ENCODE results near the gene UBTD1.
"Not testable (repeated sequence)": the region's sequence is repeated elsewhere in the genome, so short reads cannot be mapped to it uniquely, and the experiment has no call there.

UBTD1 gene

GRCh38 chr10:97563337-97563736, 64.6 kb downstream of the UBTD1 start:
- Mint-ChIP-seq H3K9me3 (no peaks in the 10 kb centered on the region), H3K27me3 (ENCODE audit: low read depth) (no peaks in the 10 kb centered on the region), H3K36me3 (ENCODE audit: low read depth) (no peaks in the 10 kb centered on the region), H3K27ac (no peak overlapping the region), H3K4me1 (ENCODE audit: low read depth) (peaks cover 1% of the 10 kb centered on the region), H3K4me3 (no peak overlapping the region)
- no peak for DNase-seq (ENCODE audit: low spot score)

GRCh38 chr10:97564776-97565175, 66.1 kb downstream of the UBTD1 start:
- H3K27me3 Mint-ChIP-seq (ENCODE audit: low read depth): no peaks in the 10 kb centered on the region
- no peak overlapping the region for H3K27ac Mint-ChIP-seq
- H3K4me3 Mint-ChIP-seq: no peak overlapping the region
- no peak for DNase-seq (ENCODE audit: low spot score)
- peaks cover 1% of the 10 kb centered on the region for H3K4me1 Mint-ChIP-seq (ENCODE audit: low read depth)
- no peaks in the 10 kb centered on the region for H3K9me3 Mint-ChIP-seq
- no peaks in the 10 kb centered on the region for H3K36me3 Mint-ChIP-seq (ENCODE audit: low read depth)

- DNase-seq (ENCODE audit: low spot score): no peak
- no peaks in the 10 kb centered on the region for H3K4me1 Mint-ChIP-seq (ENCODE audit: low read depth)
- no peaks in the 10 kb centered on the region for H3K9me3 Mint-ChIP-seq
- no peak overlapping the region for H3K4me3 Mint-ChIP-seq
- H3K27me3 Mint-ChIP-seq (ENCODE audit: low read depth): no peaks in the 10 kb centered on the region
- H3K27ac Mint-ChIP-seq: no peak overlapping the region
- H3K36me3 Mint-ChIP-seq (ENCODE audit: low read depth): no peaks in the 10 kb centered on the region
Measured at GRCh38 chr10:97566336-97566996, 67.7 kb downstream of the UBTD1 start.

GRCh38 chr10:97567891-97568290, 69.2 kb downstream of the UBTD1 start:
- Mint-ChIP-seq H3K4me1 (ENCODE audit: low read depth) (no peaks in the 10 kb centered on the region), H3K4me3 (no peak overlapping the region), H3K36me3 (ENCODE audit: low read depth) (no peaks in the 10 kb centered on the region), H3K27me3 (ENCODE audit: low read depth) (no peaks in the 10 kb centered on the region), H3K9me3 (no peaks in the 10 kb centered on the region), H3K27ac (no peak overlapping the region)
- no peak for DNase-seq (ENCODE audit: low spot score)

- Mint-ChIP-seq H3K9me3 (no peaks in the 10 kb centered on the region), H3K4me3 (no peak overlapping the region), H3K27me3 (ENCODE audit: low read depth) (no peaks in the 10 kb centered on the region), H3K4me1 (ENCODE audit: low read depth) (no peaks in the 10 kb centered on the region), H3K27ac (no peak overlapping the region), H3K36me3 (ENCODE audit: low read depth) (no peaks in the 10 kb centered on the region)
- no peak for DNase-seq (ENCODE audit: low spot score)
Measured at GRCh38 chr10:97570146-97570788, 71.5 kb downstream of the UBTD1 start.

- Mint-ChIP-seq H3K36me3 (ENCODE audit: low read depth) (no peaks in the 10 kb centered on the region), H3K9me3 (no peaks in the 10 kb centered on the region), H3K4me3 (no peak overlapping the region), H3K4me1 (ENCODE audit: low read depth) (no peaks in the 10 kb centered on the region), H3K27me3 (ENCODE audit: low read depth) (no peaks in the 10 kb centered on the region), H3K27ac (no peak overlapping the region)
- DNase-seq (ENCODE audit: low spot score): no peak
Measured at GRCh38 chr10:97570789-97571471, 72.2 kb downstream of the UBTD1 start.

- no peaks in the 10 kb centered on the region for H3K9me3 Mint-ChIP-seq
- no peak for DNase-seq (ENCODE audit: low spot score)
- H3K4me3 Mint-ChIP-seq: no peak overlapping the region
- no peaks in the 10 kb centered on the region for H3K4me1 Mint-ChIP-seq (ENCODE audit: low read depth)
- no peak overlapping the region for H3K27ac Mint-ChIP-seq
- H3K36me3 Mint-ChIP-seq (ENCODE audit: low read depth): no peaks in the 10 kb centered on the region
- H3K27me3 Mint-ChIP-seq (ENCODE audit: low read depth): no peaks in the 10 kb centered on the region
Measured at GRCh38 chr10:97571622-97572021, 72.9 kb downstream of the UBTD1 start.

- Mint-ChIP-seq H3K9me3 (no peaks in the 10 kb centered on the region), H3K36me3 (ENCODE audit: low read depth) (no peaks in the 10 kb centered on the region), H3K4me3 (no peak within 1 kb of the TSS), H3K4me1 (ENCODE audit: low read depth) (no peaks in the 10 kb centered on the region), H3K27ac (no peak within 1 kb of the TSS), H3K27me3 (ENCODE audit: low read depth) (no peaks in the 10 kb centered on the region)
- peak; percentile 25 for DNase-seq (ENCODE audit: low spot score)
Measured at GRCh38 chr10:97572214-97572989, 73.7 kb downstream of the UBTD1 start, which contains the start of gene ANKRD2. ANKRD2 (plus strand) TSS chr10:97572779; CDS start chr10:97572789, 10 bp downstream.

- Mint-ChIP-seq H3K36me3 (ENCODE audit: low read depth) (no peaks in the 10 kb centered on the region), H3K27me3 (ENCODE audit: low read depth) (no peaks in the 10 kb centered on the region), H3K9me3 (no peaks in the 10 kb centered on the region), H3K4me1 (ENCODE audit: low read depth) (no peaks in the 10 kb centered on the region), H3K4me3 (no peak overlapping the region), H3K27ac (no peak overlapping the region)
- no peak for DNase-seq (ENCODE audit: low spot score)
Measured at GRCh38 chr10:97573021-97573420, 74.3 kb downstream of the UBTD1 start.

- no peak for DNase-seq (ENCODE audit: low spot score)
- Mint-ChIP-seq H3K27ac (no peak overlapping the region), H3K27me3 (ENCODE audit: low read depth) (peaks cover 3% of the 10 kb centered on the region), H3K36me3 (ENCODE audit: low read depth) (no peaks in the 10 kb centered on the region), H3K4me3 (no peak overlapping the region), H3K9me3 (no peaks in the 10 kb centered on the region), H3K4me1 (ENCODE audit: low read depth) (no peaks in the 10 kb centered on the region)
Measured at GRCh38 chr10:97573672-97574071, 74.9 kb downstream of the UBTD1 start.

GRCh38 chr10:97574374-97575126, 75.8 kb downstream of the UBTD1 start:
- no peak overlapping the region for H3K27ac Mint-ChIP-seq
- H3K9me3 Mint-ChIP-seq: no peaks in the 10 kb centered on the region
- H3K36me3 Mint-ChIP-seq (ENCODE audit: low read depth): no peaks in the 10 kb centered on the region
- no peaks in the 10 kb centered on the region for H3K4me1 Mint-ChIP-seq (ENCODE audit: low read depth)
- H3K4me3 Mint-ChIP-seq: no peak overlapping the region
- H3K27me3 Mint-ChIP-seq (ENCODE audit: low read depth): peaks cover 4% of the 10 kb centered on the region
- DNase-seq (ENCODE audit: low spot score): no peak

GRCh38 chr10:97575127-97575668, 76.5 kb downstream of the UBTD1 start:
- no peaks in the 10 kb centered on the region for H3K4me1 Mint-ChIP-seq (ENCODE audit: low read depth)
- H3K27ac Mint-ChIP-seq: no peak overlapping the region
- H3K36me3 Mint-ChIP-seq (ENCODE audit: low read depth): no peaks in the 10 kb centered on the region
- H3K9me3 Mint-ChIP-seq: no peaks in the 10 kb centered on the region
- H3K27me3 Mint-ChIP-seq (ENCODE audit: low read depth): peaks cover 4% of the 10 kb centered on the region
- H3K4me3 Mint-ChIP-seq: no peak overlapping the region
- no peak for DNase-seq (ENCODE audit: low spot score)

GRCh38 chr10:97576487-97576886, 77.8 kb downstream of the UBTD1 start:
- H3K4me1 Mint-ChIP-seq (ENCODE audit: low read depth); H3K27ac Mint-ChIP-seq; H3K27me3 Mint-ChIP-seq (ENCODE audit: low read depth); H3K36me3 Mint-ChIP-seq (ENCODE audit: low read depth); H3K9me3 Mint-ChIP-seq; DNase-seq (ENCODE audit: low spot score); H3K4me3 Mint-ChIP-seq: not testable (repeated sequence)
